GM21447 (cell line): ENCODE results near the gene MOCS1.

ENCODE experiments used
- ATAC-seq: cut with Tn5 transposase; IDR thresholded peaks from one replicate; pipeline ENCODE4 v1.9.1; 2021; ENCODE audit not compliant: unreplicated experiment

Gene MOCS1

GRCh38 chr6:39950125-39950720 lies 16.0 kb upstream of the MOCS1 start:
- no peak for ATAC-seq

- ATAC-seq = no peak
Observed at GRCh38 chr6:39948199-39948791, 14.0 kb upstream of the MOCS1 start.

GRCh38 chr6:39947611-39948068 lies 13.4 kb upstream of the MOCS1 start:
- no peak for ATAC-seq

- ATAC-seq = no peak
Observed at GRCh38 chr6:39945626-39946025, 11.4 kb upstream of the MOCS1 start.

- ATAC-seq = no peak
Observed at GRCh38 chr6:39942903-39943580, 8.8 kb upstream of the MOCS1 start.

DNA sequence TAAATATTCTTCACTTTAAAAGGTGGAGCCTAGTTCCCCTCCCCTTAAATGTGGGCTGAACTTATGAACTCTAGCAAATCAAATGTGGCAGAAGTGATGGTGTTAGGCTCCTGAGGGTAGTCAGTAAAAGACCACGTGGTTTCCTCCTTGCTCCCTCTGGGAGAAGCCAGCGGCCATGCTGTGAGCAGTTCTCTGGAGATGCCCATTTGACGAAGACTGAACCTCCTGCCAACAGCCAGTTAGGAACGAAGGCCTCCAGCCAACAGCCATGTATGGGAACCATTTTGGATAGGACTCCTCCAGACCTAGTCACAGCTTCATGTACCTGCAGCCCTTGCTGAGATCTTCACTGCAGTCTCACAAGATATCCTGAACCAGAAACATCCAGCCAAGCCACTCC lies 7.6 kb upstream of the MOCS1 start:
- no peak for ATAC-seq

- ATAC-seq = no peak
Observed at GRCh38 chr6:39941138-39941537, 6.9 kb upstream of the MOCS1 start.

- ATAC-seq = no peak
Observed at GRCh38 chr6:39938773-39939654, 4.8 kb upstream of the MOCS1 start.

DNA sequence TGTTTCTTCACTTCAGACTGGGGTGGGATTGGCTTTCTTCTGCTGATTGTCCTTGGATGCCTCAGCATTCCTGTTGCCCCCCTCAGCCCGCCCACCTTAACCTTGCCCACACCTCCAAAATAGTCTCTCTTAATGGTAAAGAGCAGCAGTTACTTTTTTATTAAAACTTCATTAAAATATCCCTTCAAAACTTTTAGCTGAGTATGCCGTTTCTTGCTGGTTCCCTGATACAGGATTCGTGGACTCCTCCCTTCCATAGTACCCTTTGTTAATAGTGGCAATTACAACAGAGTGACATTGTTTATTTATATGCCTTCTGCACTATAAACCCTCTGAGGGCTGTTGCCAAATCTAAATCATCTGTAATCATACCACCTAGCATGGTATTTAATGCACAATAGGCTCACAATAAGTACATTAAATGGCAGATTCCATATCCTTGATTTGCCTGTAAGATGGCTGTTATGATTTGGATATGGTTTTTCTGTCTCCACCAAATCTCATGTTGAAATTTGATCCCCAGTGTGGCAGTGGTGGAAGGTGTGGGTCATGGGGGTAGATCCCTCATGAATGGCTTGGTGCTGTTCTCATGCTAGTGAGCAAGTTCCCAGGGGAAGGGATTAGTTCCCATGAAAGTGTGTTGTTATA lies 3.5 kb upstream of the MOCS1 start:
- no peak for ATAC-seq

- no peak for ATAC-seq
Observed at GRCh38 chr6:39936857-39937256, 2.6 kb upstream of the MOCS1 start.

GRCh38 chr6:39935241-39935640 lies 979 bp upstream of the MOCS1 start:
- no peak for ATAC-seq

DNA sequence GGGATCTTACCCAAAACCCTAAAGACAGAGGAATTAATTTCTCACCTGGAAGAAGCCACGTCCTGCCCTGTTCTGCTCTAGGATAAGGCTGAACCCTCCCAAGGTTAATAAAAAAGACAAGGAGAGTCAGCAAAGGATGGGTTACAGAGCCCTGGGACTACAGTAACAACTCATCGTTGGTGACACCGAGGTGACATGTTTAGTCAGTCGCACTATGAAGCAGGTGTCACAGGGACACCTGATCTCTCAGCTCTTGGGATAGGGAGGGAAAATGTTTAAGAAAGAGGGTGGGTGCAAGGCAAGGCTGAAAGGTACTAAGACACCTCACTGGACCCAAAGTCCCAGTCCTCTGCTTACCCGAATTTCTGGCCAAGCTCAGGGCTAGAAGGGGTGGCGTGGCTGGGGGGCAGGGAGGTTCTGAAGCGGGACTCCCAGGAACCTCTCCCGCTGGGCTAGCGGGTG lies 562 bp downstream of the MOCS1 start:
- no peak for ATAC-seq

DNA sequence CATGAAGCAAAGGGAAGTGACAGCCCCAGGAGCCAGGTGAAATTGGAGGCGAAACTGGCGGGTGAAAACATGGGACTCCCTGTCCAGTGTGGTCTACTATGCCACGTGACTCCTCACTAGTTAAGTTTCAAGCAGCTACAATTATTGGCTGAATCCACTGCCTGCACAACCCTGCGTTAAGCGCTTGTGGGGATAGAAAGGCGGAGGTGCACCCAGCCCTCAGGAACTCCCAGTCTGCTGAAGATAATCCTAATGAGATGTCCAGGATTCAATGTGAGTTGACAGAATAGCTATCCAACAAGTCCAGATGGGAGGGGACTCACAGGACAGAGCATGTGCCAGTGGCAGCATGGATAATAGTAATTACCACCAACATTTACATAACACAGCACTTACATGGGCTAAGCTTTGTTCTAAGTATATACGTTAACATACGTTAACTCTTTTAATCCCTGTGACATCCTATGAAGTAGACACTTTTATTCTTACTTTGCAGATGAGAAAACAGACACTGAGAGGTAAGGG lies 1.8 kb downstream of the MOCS1 start:
- no peak for ATAC-seq

GRCh38 chr6:39931607-39932006 lies 2.7 kb downstream of the MOCS1 start:
- ATAC-seq = no peak

DNA sequence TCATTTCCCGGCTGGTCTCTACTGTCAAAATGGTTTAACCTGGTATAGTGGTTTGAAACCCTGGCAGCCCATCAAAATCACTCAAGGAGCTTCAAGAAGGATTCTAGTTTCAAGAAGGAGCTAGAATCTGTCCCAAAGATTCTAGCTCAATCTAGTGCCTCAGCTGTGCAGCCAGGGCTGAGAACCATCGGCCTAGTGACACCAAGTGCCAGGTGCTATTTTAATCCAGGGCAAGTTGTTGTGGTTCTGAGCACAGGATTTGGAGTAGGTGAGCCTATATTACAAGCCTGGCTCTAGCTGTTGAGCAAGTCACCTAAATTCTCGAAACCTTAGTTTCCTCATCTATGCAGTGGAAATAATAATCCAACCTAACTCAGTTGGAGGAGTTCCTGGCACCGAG lies 3.7 kb downstream of the MOCS1 start:
- no peak for ATAC-seq

DNA sequence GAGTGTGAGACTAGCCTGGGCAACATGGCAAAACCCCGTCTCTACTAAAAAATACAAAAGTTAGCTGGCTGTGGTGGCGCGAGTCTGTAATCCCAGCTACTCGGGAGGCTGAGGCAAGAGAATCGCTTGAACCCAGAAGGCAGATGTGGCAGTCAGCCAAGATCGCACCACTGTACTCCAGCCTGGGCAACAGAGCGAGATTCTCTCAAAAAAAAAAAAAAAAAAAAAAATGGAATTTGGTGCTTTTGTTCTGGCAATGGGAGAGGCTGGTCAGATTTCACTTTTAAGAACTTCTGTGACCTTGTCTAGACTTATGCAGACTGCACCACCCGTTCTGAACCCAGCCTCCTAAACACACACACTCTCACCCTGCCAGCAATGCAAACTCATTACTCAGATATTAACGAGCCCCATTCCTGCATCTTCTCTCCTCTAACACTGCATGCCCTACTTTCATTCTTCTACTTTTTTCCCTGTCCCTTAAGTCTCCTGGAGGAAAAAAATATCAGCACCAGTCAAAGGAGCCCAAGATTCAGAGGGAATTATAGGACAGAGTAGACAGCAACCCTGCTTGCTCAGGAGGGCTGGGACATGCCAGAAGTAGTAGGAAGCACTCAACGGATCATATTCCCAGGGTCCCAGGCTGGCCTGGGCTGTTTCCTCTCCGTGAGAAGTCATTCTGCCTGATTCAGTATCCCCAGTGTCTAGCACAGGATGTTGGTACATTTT lies 4.4 kb downstream of the MOCS1 start:
- no peak for ATAC-seq

GRCh38 chr6:39929039-39929732 lies 5.1 kb downstream of the MOCS1 start:
- ATAC-seq = no peak

DNA sequence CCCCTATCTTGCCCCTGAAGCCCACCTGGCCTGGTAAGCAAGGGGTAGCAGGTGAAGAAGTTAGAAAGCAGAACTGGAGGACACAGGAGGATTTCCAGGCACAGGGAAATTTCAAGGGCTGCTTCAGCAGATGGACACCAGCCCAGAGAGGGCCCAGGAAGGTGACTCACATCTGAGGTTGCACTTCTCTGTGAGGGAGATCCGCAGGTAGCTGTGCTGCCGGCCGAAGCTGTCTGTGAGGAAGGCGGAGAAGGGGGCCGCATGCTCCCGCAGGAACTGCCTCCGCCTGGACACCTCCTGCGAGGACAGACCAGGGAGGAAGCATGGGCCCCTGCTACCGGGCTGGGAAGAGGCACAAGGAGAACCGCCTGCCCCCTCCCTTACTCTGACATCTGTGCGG lies 7.1 kb downstream of the MOCS1 start:
- ATAC-seq = no peak

DNA sequence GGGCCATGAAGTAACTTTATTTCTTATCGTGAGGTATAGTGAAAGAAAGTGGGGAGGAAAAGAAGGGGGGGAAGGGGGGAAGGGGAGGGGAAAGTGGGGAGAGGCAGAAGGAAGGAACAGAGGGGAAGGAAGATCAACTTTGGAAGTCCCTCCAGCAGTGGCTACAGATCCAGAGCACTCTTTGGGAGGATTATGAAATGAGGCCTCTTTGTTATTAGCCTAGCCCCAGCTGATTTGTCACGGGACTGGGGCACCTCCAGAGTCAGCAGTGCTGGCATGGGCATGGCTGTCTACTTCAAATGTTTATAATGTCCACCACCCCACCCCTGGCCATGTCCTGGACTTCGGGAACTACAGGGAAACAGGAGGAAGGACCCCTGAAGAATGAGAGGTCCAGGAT lies 7.6 kb downstream of the MOCS1 start:
- ATAC-seq = no peak

DNA sequence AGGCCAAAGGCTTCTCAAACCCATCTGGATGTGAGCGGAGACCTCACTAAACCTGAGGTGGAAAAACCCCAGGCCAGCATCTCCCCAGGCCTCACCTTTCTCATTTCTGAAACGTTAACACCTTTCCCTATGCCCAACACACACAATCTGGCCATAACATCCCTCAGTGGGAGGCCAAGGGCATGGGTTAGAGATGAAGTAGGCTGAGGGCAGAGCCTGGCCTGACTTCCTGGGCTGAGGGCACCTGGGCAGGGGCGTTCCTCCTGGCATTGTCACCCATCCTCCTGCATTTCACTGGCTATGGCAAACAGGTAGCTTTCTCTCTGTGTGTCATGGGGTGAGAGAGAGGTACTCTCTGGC lies 8.4 kb downstream of the MOCS1 start:
- ATAC-seq = no peak
